Measurements from ENCODE around the gene DPY30. TPM values are rescaled to one million over a fixed set of nuclear protein-coding genes. Genes with fewer than 3 reads are reported as not detected.
"Not testable (repeated sequence)": the region's sequence is repeated elsewhere in the genome, so short reads cannot be mapped to it uniquely, and the experiment has no call there.

The DPY30 gene
- polyA plus RNA-seq, 3 donors from 2014 or later = 130 to 163 (median 160) TPM

DNA sequence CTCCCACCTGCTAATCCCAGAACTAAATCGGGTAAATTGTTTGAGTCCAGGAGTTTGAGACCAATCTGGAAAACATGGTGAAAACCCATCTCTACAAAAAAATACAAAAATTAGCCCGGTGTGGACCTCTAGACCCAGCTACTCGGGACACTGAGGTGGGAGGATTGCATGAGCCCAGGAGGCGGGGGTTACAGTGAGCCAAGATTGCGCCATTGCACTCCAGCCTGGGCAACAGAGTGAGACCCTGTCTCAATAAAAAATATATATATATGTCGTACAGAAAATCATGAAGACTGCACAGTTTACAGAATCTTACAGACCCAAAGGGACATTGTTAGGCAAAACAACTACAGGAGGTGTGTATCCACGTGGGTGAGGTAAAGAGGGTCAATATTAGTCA, 4.0 kb upstream of the DPY30 start:
- Mint-ChIP-seq H3K36me3 (no peaks in the 10 kb centered on the region), H3K9me3 (no peaks in the 10 kb centered on the region), H3K27ac (no peak overlapping the region), H3K4me1 (peaks cover 16 to 21% of the 10 kb centered on the region in 2 donors), H3K4me3 (no peak overlapping the region), H3K27me3 (ENCODE audit: low read depth in 3 of 3) (peaks cover 4 to 8% (median 6%) of the 10 kb centered on the region in 3 donors)
- DNase-seq = no peak

DNA sequence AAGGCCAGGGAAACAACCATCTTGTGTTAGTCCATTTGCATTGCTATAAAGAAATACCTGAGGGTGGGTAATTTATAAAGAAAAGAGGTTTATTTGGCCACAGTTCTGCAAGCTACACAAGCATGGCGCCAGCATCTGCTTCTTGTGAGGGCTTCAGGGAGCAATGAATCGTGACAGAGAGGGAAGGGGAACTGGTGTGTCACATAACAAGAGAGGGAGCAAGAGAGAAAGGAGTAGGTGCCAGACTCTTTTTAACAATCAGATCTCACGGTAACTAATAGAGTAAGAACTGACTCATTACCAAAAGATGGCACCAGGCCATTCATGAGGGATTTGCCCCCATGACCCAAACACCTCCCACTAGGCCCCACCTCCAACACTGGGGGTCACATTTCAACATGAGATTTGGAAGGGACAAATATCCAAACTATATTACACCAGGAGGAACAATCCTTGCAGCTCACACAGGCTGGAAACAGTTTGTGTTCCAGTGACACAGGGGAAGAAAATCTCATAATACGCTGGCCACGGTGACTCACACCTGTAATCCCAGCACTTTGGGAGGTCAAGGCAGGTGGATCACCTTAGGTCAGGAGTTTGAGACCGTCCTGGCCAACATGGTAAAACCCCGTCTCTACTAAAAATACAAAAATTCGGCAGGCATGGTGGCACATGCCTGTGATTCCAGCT, 5.3 kb downstream of the DPY30 start:
- H3K9me3 Mint-ChIP-seq; H3K4me3 Mint-ChIP-seq; H3K27me3 Mint-ChIP-seq (ENCODE audit: low read depth in 3 of 3); DNase-seq: not testable (repeated sequence)
- peaks cover 19 to 32% of the 10 kb centered on the region in 2 donors for H3K4me1 Mint-ChIP-seq
- H3K36me3 Mint-ChIP-seq = peaks cover 10 to 19% (median 17%) of the 10 kb centered on the region in 3 donors
- peak overlapping the region in 1 of 6 donors; percentile 7 for H3K27ac Mint-ChIP-seq

DNA sequence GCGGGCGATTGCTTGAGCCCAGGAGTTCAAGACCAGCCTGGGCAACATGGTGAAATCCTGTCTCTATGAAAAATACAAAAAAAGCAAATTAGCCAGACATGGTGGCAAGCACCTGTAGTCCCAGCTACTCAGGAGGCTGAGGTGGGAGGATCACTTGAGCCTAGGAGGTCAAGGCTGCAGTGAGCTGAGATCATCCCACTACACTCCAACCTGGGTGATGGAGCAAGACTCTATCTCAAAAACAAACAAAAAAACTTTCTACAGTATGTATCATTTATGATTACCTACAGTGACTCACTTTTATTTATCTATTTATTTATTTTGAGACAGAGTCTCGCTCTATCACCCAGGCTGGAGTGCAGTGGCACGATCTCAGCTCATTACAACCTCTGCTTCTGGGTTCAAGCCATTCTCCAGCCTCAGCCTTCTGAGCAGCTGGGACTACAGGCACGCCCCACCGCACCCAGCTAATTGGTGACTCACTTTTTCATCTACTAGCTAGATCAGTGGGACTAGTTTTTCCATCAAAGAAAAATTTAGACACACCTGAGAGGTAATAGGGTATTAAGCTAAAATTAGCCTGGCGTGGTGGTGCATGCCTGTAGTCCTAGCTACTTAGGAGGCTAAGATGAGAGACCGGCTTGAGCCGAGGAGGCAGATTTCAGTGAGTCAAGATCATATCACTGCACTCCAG, 20.7 kb downstream of the DPY30 start:
- H3K27me3 Mint-ChIP-seq (ENCODE audit: low read depth in 3 of 3); DNase-seq; H3K4me1 Mint-ChIP-seq; H3K27ac Mint-ChIP-seq; H3K4me3 Mint-ChIP-seq; H3K9me3 Mint-ChIP-seq: not testable (repeated sequence)
- peaks cover 0 to 17% (median 17%) of the 10 kb centered on the region in 3 donors for H3K36me3 Mint-ChIP-seq

DNA sequence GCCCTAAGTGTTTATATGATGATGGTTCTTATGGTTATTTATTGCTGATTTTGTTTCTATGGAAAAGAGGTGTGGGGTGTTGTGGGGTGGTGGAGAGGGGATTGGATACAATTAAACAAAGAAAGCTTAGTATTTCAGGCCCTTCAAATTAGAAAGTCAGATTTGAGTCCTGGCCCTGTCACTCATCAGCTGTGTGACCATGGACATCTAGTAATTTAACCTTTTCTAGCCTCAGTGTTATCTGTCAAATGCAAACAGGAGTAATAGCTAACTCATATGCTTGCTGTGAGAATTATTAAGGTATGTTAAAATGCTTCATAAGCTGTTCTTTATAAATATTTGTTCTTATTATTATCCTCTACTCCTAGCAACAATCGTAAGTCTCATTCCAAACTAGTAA, 26.7 kb downstream of the DPY30 start:
- peak overlapping the region in 1 of 5 donors; percentile 22 for H3K4me3 Mint-ChIP-seq
- peaks cover 7 to 15% (median 10%) of the 10 kb centered on the region in 3 donors for H3K27me3 Mint-ChIP-seq (ENCODE audit: low read depth in 3 of 3)
- H3K9me3 Mint-ChIP-seq = no peaks in the 10 kb centered on the region
- DNase-seq = no peak
- peak overlapping the region in 5 of 6 donors; percentile 31 to 96 (median 71) for H3K27ac Mint-ChIP-seq
- H3K36me3 Mint-ChIP-seq = peaks cover 0 to 7% (median 6%) of the 10 kb centered on the region in 3 donors
- H3K4me1 Mint-ChIP-seq = peaks cover 27 to 34% of the 10 kb centered on the region in 2 donors

DNA sequence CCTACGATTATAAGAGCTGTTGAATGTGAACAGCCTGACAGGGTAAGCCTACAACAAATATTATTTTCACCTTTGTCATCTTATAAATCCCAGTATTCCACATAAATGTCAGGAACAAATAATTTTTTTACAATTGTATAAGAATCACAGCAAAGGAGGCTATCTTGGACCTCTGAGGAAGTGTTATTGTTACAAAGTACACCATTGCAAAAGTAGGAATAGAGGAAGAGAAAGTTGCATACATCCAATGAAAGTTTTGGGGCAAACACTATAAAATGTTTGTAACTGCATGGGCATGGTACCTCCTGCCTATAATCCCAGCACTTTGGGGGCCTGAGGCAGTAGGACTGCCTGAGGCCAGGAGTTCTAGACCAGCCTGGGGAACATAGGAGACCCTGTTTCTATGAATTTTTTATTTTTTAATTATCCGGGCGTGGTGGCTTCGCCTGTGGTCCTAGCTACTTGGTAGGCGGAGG, 28.1 kb downstream of the DPY30 start:
- peaks cover 7 to 15% (median 10%) of the 10 kb centered on the region in 3 donors for H3K27me3 Mint-ChIP-seq (ENCODE audit: low read depth in 3 of 3)
- H3K9me3 Mint-ChIP-seq = no peaks in the 10 kb centered on the region
- H3K4me1 Mint-ChIP-seq = peaks cover 35 to 45% of the 10 kb centered on the region in 2 donors
- peak overlapping the region; percentile 90 to 97 (median 94) for H3K27ac Mint-ChIP-seq
- H3K4me3 Mint-ChIP-seq = peak overlapping the region; percentile 88 to 94 (median 92)
- DNase-seq = no peak
- peaks cover 0 to 5% (median 4%) of the 10 kb centered on the region in 3 donors for H3K36me3 Mint-ChIP-seq

DNA sequence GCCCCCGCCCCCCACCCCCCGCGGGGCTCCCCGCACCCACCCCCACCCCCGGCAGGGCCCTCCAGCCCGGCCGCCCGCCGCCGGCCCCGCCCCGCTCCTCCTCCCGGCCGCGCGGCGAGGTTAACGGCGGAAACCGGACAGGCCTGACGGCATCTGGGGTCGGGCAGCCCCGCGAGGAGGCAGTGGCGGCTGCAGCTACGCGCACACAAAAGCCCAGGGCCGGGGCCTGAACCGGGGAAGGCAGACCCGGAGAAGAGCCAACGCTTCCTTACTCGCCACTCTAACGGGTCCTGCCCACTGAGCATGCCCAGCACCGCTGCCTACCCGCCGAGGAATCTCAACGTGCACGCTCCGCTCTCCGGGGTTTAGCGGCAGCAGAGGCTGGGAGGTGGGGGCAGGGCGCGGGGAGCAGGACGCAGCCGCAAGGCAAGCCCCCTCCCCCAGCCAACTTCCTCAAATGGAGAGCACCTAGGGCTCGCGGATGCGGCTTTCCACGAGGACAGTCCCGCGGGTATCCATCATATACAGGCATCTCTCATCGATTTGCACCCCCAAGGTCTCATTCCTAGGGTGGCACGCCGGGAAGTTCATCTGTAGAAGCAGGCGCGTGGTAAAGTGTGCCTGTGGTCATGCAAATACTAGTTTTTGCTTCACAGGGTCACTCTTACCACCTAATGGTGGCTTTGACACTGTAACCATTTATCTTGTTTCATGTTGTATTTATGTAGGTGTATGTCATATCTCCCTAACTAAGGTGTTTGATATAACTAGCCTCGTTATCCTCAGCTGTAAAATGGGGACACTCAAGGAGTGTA, 28.7 kb downstream of the DPY30 start, which contains the start of gene MEMO1:
Gene MEMO1, minus strand, starts transcription at position 339 of the 815 bp plus-strand sequence. CDS start 761 bp downstream, outside the sequence.
- Mint-ChIP-seq H3K27me3 (ENCODE audit: low read depth in 3 of 3) (peaks cover 7 to 15% (median 10%) of the 10 kb centered on the region in 3 donors), H3K27ac (peak within 1 kb of the TSS; percentile 90 to 97 (median 94)), H3K4me1 (peaks cover 39 to 50% of the 10 kb centered on the region in 2 donors), H3K4me3 (peak within 1 kb of the TSS; percentile 88 to 94 (median 92)), H3K9me3 (no peaks in the 10 kb centered on the region), H3K36me3 (no peaks in the 10 kb centered on the region)
- DNase-seq = peak; percentile 92

DNA sequence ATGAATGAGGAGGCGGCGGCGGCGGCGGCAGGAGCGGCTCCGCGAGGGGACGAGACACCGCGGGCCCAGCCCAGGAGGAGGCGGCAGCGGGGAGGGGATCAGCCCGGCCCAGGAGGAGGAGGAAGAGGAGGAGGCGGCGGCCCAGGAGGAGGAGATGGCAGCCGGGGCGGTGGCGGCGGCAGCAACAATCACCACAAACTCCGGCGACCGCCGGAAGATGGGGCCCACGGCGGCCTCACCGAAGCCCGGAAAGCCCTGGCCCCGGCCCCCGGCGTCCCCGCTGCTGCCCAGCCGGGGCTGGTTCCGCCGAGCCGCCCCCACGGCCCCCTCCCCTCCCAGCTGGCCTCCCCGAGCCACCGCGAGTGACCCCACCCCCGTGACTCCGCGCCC, 29.3 kb downstream of the DPY30 start:
- Mint-ChIP-seq H3K4me3 (peak overlapping the region in 4 of 5 donors; percentile 58 to 72 (median 60)), H3K27ac (peak overlapping the region in 2 of 6 donors; percentile 76), H3K4me1 (peaks cover 45 to 56% of the 10 kb centered on the region in 2 donors), H3K27me3 (ENCODE audit: low read depth in 3 of 3) (peaks cover 7 to 15% (median 10%) of the 10 kb centered on the region in 3 donors)
- H3K9me3 Mint-ChIP-seq, H3K36me3 Mint-ChIP-seq: not testable (repeated sequence)
- DNase-seq = peak; percentile 77 to 80 (median 79)

DNA sequence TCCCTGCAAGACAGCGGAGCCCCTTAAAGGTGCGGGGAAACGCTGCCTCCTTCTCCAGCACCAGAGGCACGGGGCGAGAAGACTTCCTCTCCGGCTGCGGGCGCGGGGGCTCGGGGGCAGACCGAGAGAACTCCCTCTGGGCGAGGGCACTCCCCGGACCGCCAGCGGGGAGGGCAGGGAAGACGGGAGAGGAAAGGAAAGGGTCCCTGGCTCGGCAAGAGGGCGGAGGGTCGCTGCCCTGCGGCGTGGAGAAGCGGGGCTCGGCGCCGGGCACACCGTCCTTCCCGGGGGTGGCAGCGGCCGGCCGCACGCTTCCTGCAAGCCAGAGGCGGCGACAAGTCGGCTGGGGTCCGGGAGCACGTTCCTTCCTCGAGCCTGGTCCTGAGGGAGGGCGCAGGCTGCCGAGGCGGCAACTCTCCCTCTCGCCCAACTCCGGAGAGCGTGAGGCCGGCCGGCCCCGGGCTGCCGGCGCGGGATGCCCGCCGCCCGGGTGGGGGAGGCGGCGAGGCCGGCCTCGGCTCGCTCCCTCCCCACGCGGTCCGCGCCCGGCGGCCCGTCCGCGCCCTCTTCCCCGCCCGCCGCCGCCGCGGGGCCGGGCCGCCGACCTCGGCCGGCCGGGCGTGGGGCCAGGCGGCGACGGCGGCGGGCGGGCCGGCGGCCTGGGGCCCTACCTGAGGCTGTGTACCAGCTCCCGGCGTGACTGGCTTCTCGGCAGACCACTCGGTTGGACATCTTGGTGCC, 29.9 kb downstream of the DPY30 start:
- Mint-ChIP-seq H3K4me3 (peak overlapping the region; percentile 80 to 94 (median 89)), H3K9me3 (no peaks in the 10 kb centered on the region), H3K27ac (peak overlapping the region; percentile 69 to 91 (median 82)), H3K4me1 (peaks cover 51 to 62% of the 10 kb centered on the region in 2 donors), H3K36me3 (no peaks in the 10 kb centered on the region), H3K27me3 (ENCODE audit: low read depth in 3 of 3) (peaks cover 7 to 15% (median 10%) of the 10 kb centered on the region in 3 donors)
- DNase-seq = peak; percentile 41 to 44 (median 42)

DNA sequence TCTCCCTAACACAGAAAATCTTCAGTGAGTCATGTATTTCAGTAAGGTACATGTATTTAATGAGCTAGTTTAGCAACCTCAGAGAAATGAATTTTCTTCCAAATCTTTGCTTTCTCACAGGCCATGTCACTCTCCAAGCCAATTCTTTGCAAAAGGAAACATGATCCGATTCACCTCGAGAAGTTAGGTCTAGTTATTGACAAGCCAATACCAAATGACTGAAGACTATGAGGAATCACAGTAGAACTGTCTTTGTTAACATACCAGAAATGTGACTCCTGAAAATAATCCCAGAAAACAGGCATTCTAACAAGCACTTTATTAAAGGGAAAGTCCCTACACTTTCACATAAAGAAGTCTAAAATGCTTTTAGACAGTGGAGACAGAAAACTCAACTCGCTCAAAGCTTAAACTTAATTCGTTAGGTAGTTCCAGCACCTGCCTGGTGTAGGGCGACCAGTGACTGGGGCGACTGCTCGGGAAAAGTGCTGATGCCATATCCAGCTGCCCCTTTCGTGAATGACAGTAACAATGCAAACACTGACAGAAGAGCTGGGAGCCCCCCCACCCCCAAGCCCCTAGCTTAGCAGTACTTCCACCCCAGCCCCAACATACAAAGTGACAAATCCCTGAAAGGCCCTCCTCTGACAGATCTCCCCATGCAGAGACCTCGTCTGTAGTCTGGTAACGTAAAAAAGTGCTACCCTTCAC, 30.6 kb downstream of the DPY30 start:
- H3K4me1 Mint-ChIP-seq = peaks cover 56 to 69% of the 10 kb centered on the region in 2 donors

DNA sequence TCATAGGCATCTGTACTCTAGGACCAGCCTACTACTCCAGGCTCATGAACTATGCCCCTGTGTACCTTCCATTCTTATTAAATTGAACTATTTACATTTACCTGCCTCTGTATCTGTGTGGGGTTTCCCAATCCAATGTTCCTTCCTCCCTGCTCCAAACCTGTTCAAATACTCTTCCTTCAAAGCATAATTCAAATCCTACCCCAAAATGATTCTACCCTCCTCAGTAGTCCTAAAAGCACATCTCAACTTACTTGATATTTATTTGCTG, 32.5 kb downstream of the DPY30 start:
- Mint-ChIP-seq H3K4me1 (peaks cover 59 to 75% of the 10 kb centered on the region in 2 donors), H3K9me3 (no peaks in the 10 kb centered on the region), H3K4me3 (peak overlapping the region in 1 of 5 donors; percentile 0), H3K27me3 (ENCODE audit: low read depth in 3 of 3) (peaks cover 7 to 15% (median 10%) of the 10 kb centered on the region in 3 donors), H3K36me3 (no peaks in the 10 kb centered on the region), H3K27ac (no peak overlapping the region)
- DNase-seq = no peak

More for the DNA sequence above, 30.6 kb downstream of the DPY30 start:
- DNase-seq = no peak
- H3K27me3 Mint-ChIP-seq (ENCODE audit: low read depth in 3 of 3) = peaks cover 7 to 15% (median 10%) of the 10 kb centered on the region in 3 donors
- peak overlapping the region; percentile 69 to 91 (median 82) for H3K27ac Mint-ChIP-seq
- H3K9me3 Mint-ChIP-seq = no peaks in the 10 kb centered on the region
- peak overlapping the region; percentile 80 to 94 (median 89) for H3K4me3 Mint-ChIP-seq
- no peaks in the 10 kb centered on the region for H3K36me3 Mint-ChIP-seq

DNA sequence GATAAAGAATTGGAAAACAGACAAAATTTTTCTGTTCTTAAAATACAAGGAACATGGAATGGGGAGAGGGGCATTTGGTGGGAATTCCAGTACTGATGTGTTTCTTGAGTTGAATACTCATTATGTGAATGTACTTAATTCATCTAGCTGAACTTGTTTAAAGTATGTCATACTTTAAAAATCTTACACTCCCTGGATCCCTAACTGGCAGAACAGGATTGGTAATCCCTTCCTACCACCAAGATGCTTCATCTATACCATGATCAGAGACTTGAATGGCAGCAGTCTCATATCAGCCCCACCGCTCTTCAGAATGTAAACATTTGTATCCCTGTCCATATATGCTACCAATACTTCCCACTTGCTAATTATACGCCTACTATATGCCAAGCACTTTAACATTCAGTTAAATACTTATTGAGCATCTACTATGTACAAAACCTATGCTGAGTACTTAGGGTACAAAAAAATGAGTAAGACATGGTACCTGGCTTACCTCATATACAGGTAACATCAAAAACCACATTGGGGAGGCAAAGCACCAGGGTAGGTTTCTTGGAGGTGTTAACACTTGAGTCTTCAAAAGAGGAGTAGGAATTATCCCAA, 34.1 kb downstream of the DPY30 start:
- no peaks in the 10 kb centered on the region for H3K9me3 Mint-ChIP-seq

DNA sequence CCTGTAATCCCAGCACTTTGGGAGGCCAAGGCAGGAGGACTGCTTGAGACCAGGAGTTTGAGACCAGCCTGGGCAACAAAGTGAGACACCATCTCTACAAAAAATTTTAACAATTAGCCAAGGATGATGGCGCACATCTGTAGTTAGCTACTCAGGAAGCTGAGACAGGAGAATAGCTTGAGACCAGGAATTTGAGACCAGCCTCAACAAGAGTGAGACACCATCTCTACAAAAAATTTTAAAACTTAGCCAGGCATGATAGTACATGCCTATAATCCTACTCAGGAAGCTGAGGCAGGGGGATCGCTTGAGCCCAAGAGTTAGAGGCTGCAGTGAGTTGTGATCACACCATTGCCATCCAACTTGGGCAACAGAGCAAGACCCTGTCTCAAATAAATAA, 35.8 kb downstream of the DPY30 start:
- Mint-ChIP-seq H3K9me3 (no peaks in the 10 kb centered on the region), H3K36me3 (no peaks in the 10 kb centered on the region), H3K4me1 (peaks cover 56 to 71% of the 10 kb centered on the region in 2 donors), H3K27me3 (ENCODE audit: low read depth in 3 of 3) (peaks cover 0 to 3% (median 3%) of the 10 kb centered on the region in 3 donors), H3K4me3 (no peak overlapping the region), H3K27ac (peak overlapping the region in 1 of 6 donors; percentile 9)
- DNase-seq = no peak

More for the DNA sequence above, 34.1 kb downstream of the DPY30 start:
- Mint-ChIP-seq H3K36me3 (no peaks in the 10 kb centered on the region), H3K4me1 (peaks cover 53 to 66% of the 10 kb centered on the region in 2 donors), H3K4me3 (no peak overlapping the region), H3K27ac (peak overlapping the region in 1 of 6 donors; percentile 55), H3K27me3 (ENCODE audit: low read depth in 3 of 3) (peaks cover 0 to 8% (median 3%) of the 10 kb centered on the region in 3 donors)
- no peak for DNase-seq
